ENCODE results near the gene IGFBP4.

- TF ChIP-seq CTCF (IDR thresholded peaks at IDR 0.05) (no peak), POLR2A (IDR thresholded peaks at IDR 0.05) (no peak)
Observed at GRCh38 chr17:40490982-40491381, 47.7 kb downstream of the IGFBP4 start.

All from lower leg skin (tissue), 3 donors.